CD4-positive, alpha-beta T cell (primary cell): ENCODE results near the gene SPNS1. TPM values are rescaled to one million over a fixed set of nuclear protein-coding genes. Genes with fewer than 3 reads are reported as not detected.

Experiments
- ATAC-seq: fragments of 200-7000 bp; cut with Tn5 transposase; one replicate; pipeline ENCODE4 v1.10.0; 2022; ENCODE audit warnings: mild to moderate bottlenecking; ENCODE audit not compliant: poor library complexity
- CTCF ChIA-PET: fragments of 350-600 bp; sonication (Branson Sonifier 250); formaldehyde crosslinking; loops from one replicate; lab custom pipeline; 2021; ENCODE audit warnings: antibody characterized with exemption, inconsistent platforms; lab: Charles Lee
- POLR2A ChIA-PET: fragments of 350-600 bp; sonication (Branson Sonifier 250); formaldehyde crosslinking; loops from one replicate; lab custom pipeline; 2021; ENCODE audit warnings: antibody characterized with exemption, inconsistent platforms; lab: Charles Lee
- DNase-seq, 14 experiments: peaks; one replicate each; pipeline ENCODE4 v3.0.0-alpha.2; 2013 to 2020; ENCODE audit warnings: mixed read lengths in 2 of 14
- H3K27ac ChIP-seq, 2 donors: one replicate each; pipeline versions ENCODE4 v1.5.1 to v1.7.0; 2013; ENCODE audit warnings: low read length in 2 of 2, low read depth in 1 of 2, mild to moderate bottlenecking in 1 of 2
- H3K27me3 ChIP-seq, 2 experiments: 1 replicate in 1 of 2; 2 replicates in 1 of 2; pipeline versions ENCODE4 v1.6.1 to v1.7.0; 2013; ENCODE audit warnings: low read length in 2 of 2, control low read depth in 1 of 2, mild to moderate bottlenecking in 1 of 2, moderate library complexity in 1 of 2; ENCODE audit not compliant: insufficient read depth in 2 of 2, control insufficient read depth in 1 of 2
- H3K36me3 ChIP-seq: one replicate; pipeline ENCODE4 v1.6.1; 2013; ENCODE audit warnings: low read length, control low read depth; ENCODE audit not compliant: insufficient read depth
- H3K4me1 ChIP-seq: one replicate; pipeline ENCODE4 v1.6.1; 2013; ENCODE audit warnings: low read length, control low read depth; ENCODE audit not compliant: insufficient read depth
- H3K4me3 ChIP-seq: one replicate; pipeline ENCODE4 v1.5.1; 2013; ENCODE audit warnings: mild to moderate bottlenecking, low read length, moderate library complexity
- H3K9me3 ChIP-seq, 2 experiments: 1 replicate in 1 of 2; 2 replicates in 1 of 2; pipeline versions ENCODE4 v1.6.1 to v1.7.0; 2013; ENCODE audit warnings: low read length in 2 of 2, mild to moderate bottlenecking in 2 of 2, control low read depth in 1 of 2, moderate library complexity in 1 of 2; ENCODE audit not compliant: control insufficient read depth in 1 of 2, insufficient read depth in 1 of 2
- H3K27ac Mint-ChIP-seq: one replicate; pipeline ENCODE4 v1.8.0; 2020; ENCODE audit warnings: mixed read lengths
- H3K27me3 Mint-ChIP-seq: one replicate; pipeline ENCODE4 v1.8.0; 2021; ENCODE audit warnings: mixed read lengths
- H3K36me3 Mint-ChIP-seq: one replicate; pipeline ENCODE4 v1.8.0; 2021; ENCODE audit warnings: low read depth, mixed read lengths
- H3K4me1 Mint-ChIP-seq: one replicate; pipeline ENCODE4 v1.8.0; 2021; ENCODE audit warnings: low read depth, mixed read lengths
- H3K4me3 Mint-ChIP-seq: one replicate; pipeline ENCODE4 v1.8.0; 2020; ENCODE audit warnings: mild to moderate bottlenecking, mixed read lengths
- H3K9me3 Mint-ChIP-seq: one replicate; pipeline ENCODE4 v1.8.0; 2020; ENCODE audit warnings: mixed read lengths
- CTCF ChIP-seq: fragments of 200-600 bp; IDR thresholded peaks from one replicate; pipeline ENCODE4 v1.8.0; 2022; ENCODE audit warnings: antibody characterized with exemption, mild to moderate bottlenecking
- intact Hi-C, 2 experiments: fragments of 100-400 bp; cut with DNase I in 1 of 2; cut with micrococcal nuclease in 1 of 2; formaldehyde crosslinking; loops; one replicate each; pipeline versions ENCODE4 v1.15.1 to v1.9.0; 2023 to 2025; cut with DNase I, micrococcal nuclease
- total RNA-seq, 174 experiments: library from RNA in 2 of 174; stranded (reverse) in 2 of 174; gene quantifications; one replicate each; pipeline ENCODE4 v1.2.3 and lab custom pipeline; 2021 to 2026

The SPNS1 gene
- total RNA-seq, 2 experiments from 2014 or later, result 24.4 to 28.1 TPM

- Mint-ChIP-seq H3K36me3 (no peaks in the 10 kb centered on the region), H3K4me3 (no peak within 1 kb of the TSS), H3K4me1 (peaks cover 21% of the 10 kb centered on the region), H3K27ac (peak within 1 kb of the TSS; percentile 49), H3K9me3 (no peaks in the 10 kb centered on the region), H3K27me3 (no peaks in the 10 kb centered on the region)
- DNase-seq (no peak), ATAC-seq (no peak)
- Histone ChIP-seq H3K4me3 (no peak within 1 kb of the TSS), H3K27me3 (no peaks in the 10 kb centered on the region), H3K9me3 (peaks cover 0 to 4% of the 10 kb centered on the region in 2 experiments), H3K4me1 (peaks cover 19% of the 10 kb centered on the region), H3K36me3 (no peaks in the 10 kb centered on the region), H3K27ac (no peak within 1 kb of the TSS)
- no peak for TF ChIP-seq CTCF
- ChIA-PET POLR2A (no interaction called here), CTCF (no interaction called here)
- intact Hi-C loops, result no loop called here
Measured at GRCh38 chr16:28931801-28932225, 42.8 kb upstream of the SPNS1 start, which contains the start of gene CD19. CD19 (plus strand) TSS chr16:28931971; CDS start chr16:28932001, 30 bp downstream.

- H3K27ac Mint-ChIP-seq, result no peak overlapping the region
- H3K27me3 Mint-ChIP-seq, result no peaks in the 10 kb centered on the region
- TF ChIP-seq CTCF, result no peak
- H3K4me1 Mint-ChIP-seq, result peaks cover 26% of the 10 kb centered on the region
- ChIA-PET POLR2A (no interaction called here), CTCF (no interaction called here)
- Histone ChIP-seq H3K27ac (no peak overlapping the region), H3K36me3 (no peaks in the 10 kb centered on the region), H3K4me3 (no peak overlapping the region), H3K27me3 (no peaks in the 10 kb centered on the region), H3K9me3 (peaks cover 0 to 4% of the 10 kb centered on the region in 2 experiments), H3K4me1 (peaks cover 23% of the 10 kb centered on the region)
- ATAC-seq (no peak), DNase-seq (no peak)
- intact Hi-C loops, result no loop called here
- no peak overlapping the region for H3K4me3 Mint-ChIP-seq
- H3K9me3 Mint-ChIP-seq, result no peaks in the 10 kb centered on the region
- no peaks in the 10 kb centered on the region for H3K36me3 Mint-ChIP-seq
Measured at GRCh38 chr16:28932339-28933141, 42.0 kb upstream of the SPNS1 start.

- H3K36me3 Mint-ChIP-seq, result no peaks in the 10 kb centered on the region
- Histone ChIP-seq H3K36me3 (no peaks in the 10 kb centered on the region), H3K4me1 (peaks cover 23% of the 10 kb centered on the region), H3K4me3 (no peak overlapping the region), H3K27ac (no peak overlapping the region), H3K9me3 (peaks cover 0 to 4% of the 10 kb centered on the region in 2 experiments), H3K27me3 (no peaks in the 10 kb centered on the region)
- DNase-seq, result no peak
- POLR2A ChIA-PET, result no interaction called here
- H3K27me3 Mint-ChIP-seq, result no peaks in the 10 kb centered on the region
- no peak for TF ChIP-seq CTCF
- no peak for ATAC-seq
- no peak overlapping the region for H3K27ac Mint-ChIP-seq
- no peaks in the 10 kb centered on the region for H3K9me3 Mint-ChIP-seq
- intact Hi-C loops, result no loop called here
- CTCF ChIA-PET, result no interaction called here
- no peak overlapping the region for H3K4me3 Mint-ChIP-seq
- peaks cover 31% of the 10 kb centered on the region for H3K4me1 Mint-ChIP-seq
Measured at GRCh38 chr16:28933171-28933570, 41.4 kb upstream of the SPNS1 start.
